Keratinocyte (primary cell): ENCODE measurements around the gene STK24. TPM values are rescaled to one million over a fixed set of nuclear protein-coding genes. Genes with fewer than 3 reads are reported as not detected.

ENCODE experiments used
- DNase-seq: peaks from one replicate; pipeline ENCODE4 v3.0.0-alpha.2; 2011; ENCODE audit warnings: low read depth, missing footprints, low spot score
- FAIRE-seq: peaks from 2 replicates; lab custom pipeline; 2011; peaks lifted over from hg19 to GRCh38; lab: Jason Lieb, UNC
- H2AFZ ChIP-seq: 2 replicates; pipeline ENCODE4 v1.6.0; 2012; ENCODE audit warnings: low read length, control low read depth, inconsistent platforms; ENCODE audit not compliant: control insufficient read depth
- H3K27ac ChIP-seq: 2 replicates; pipeline ENCODE4 v1.5.1; 2011; ENCODE audit warnings: low read length; ENCODE audit not compliant: control insufficient read depth, insufficient read depth
- H3K27me3 ChIP-seq: 3 replicates; pipeline ENCODE4 v1.6.0; 2011; ENCODE audit warnings: low read length; ENCODE audit not compliant: control insufficient read depth, insufficient read depth; ENCODE audit errors: extremely low read depth
- H3K36me3 ChIP-seq, 2 experiments: 2 replicates in 1 of 2; 3 replicates in 1 of 2; pipeline ENCODE4 v1.5.1; 2011; ENCODE audit warnings: low read length in 2 of 2, mild to moderate bottlenecking in 1 of 2; ENCODE audit not compliant: control insufficient read depth in 2 of 2, insufficient read depth in 2 of 2; ENCODE audit errors: extremely low read depth in 1 of 2
- H3K4me1 ChIP-seq: 3 replicates; pipeline ENCODE4 v1.5.1; 2011; ENCODE audit warnings: low read length; ENCODE audit not compliant: control insufficient read depth, insufficient read depth; ENCODE audit errors: extremely low read depth
- H3K4me2 ChIP-seq: 3 replicates; pipeline ENCODE4 v1.6.0; 2011; ENCODE audit warnings: low read depth, low read length; ENCODE audit not compliant: control insufficient read depth, insufficient read depth; ENCODE audit errors: extremely low read depth
- H3K4me3 ChIP-seq, 3 experiments: fragments of 200-600 bp in 1 of 3; sonication (generic) in 1 of 3; 2 replicates in 2 of 3; 3 replicates in 1 of 3; pipeline ENCODE4 v1.5.1; 2011 to 2016; ENCODE audit warnings: low read length in 3 of 3, mild to moderate bottlenecking in 3 of 3, control low read depth in 2 of 3, inconsistent platforms in 1 of 3, low read depth in 1 of 3, mixed read lengths in 1 of 3, mixed run types in 1 of 3, moderate library complexity in 1 of 3; ENCODE audit not compliant: control insufficient read depth in 2 of 3, insufficient read depth in 2 of 3; ENCODE audit errors: extremely low read depth in 1 of 3
- H3K79me2 ChIP-seq: 2 replicates; pipeline ENCODE4 v1.6.0; 2012; ENCODE audit warnings: low read length; ENCODE audit not compliant: control insufficient read depth, insufficient read depth
- H3K9ac ChIP-seq: 3 replicates; pipeline ENCODE4 v1.6.0; 2011; ENCODE audit warnings: low read length; ENCODE audit not compliant: control insufficient read depth, insufficient read depth; ENCODE audit errors: extremely low read depth
- H3K9me1 ChIP-seq: 3 replicates; pipeline ENCODE4 v1.6.0; 2011; ENCODE audit warnings: low read length; ENCODE audit not compliant: control insufficient read depth, insufficient read depth; ENCODE audit errors: extremely low read depth
- H3K9me3 ChIP-seq: 2 replicates; pipeline ENCODE4 v1.5.1; 2012; ENCODE audit warnings: low read depth, low read length; ENCODE audit not compliant: control insufficient read depth
- H4K20me1 ChIP-seq: 3 replicates; pipeline ENCODE4 v1.6.0; 2011; ENCODE audit warnings: low read length; ENCODE audit not compliant: control insufficient read depth, insufficient read depth; ENCODE audit errors: extremely low read depth
- EZH2 ChIP-seq: IDR thresholded peaks from one replicate; pipeline ENCODE4 v1.6.1; 2012; ENCODE audit warnings: inconsistent platforms, mild to moderate bottlenecking, low read length, moderate library complexity
- dilution Hi-C: fragments of 300-500 bp; cut with MboI; formaldehyde crosslinking; loops from one replicate; pipeline ENCODE4 v1.7.0; 2020; ENCODE audit warnings: low sequenced_read_pairs; ENCODE audit not compliant: extremely low pct_ligation_motif_present
- polyA plus RNA-seq, 5 experiments: library from polyadenylated mRNA; depleted of rRNA in 3 of 5; stranded (reverse) in 3 of 5; stranded (forward) in 1 of 5; unstranded in 1 of 5; fragments of >200 nt; gene quantifications; 1 replicate in 1 of 5; 2 replicates in 3 of 5; 3 replicates in 1 of 5; pipeline versions ENCODE4 v1.2.1 to v1.2.3, GENCODE V29; 2011 to 2012; ENCODE audit warnings: missing spikeins in 2 of 5, low read depth in 1 of 5, low replicate concordance in 1 of 5
- TF ChIP-seq, protein P1 (sequence below), 3 experiments: IDR thresholded peaks in 1 of 3; conservative IDR thresholded peaks in 1 of 3; optimal IDR thresholded peaks in 1 of 3; 2 replicates in 2 of 3; 3 replicates in 1 of 3; pipeline versions ENCODE3 to v1.5.1; 2011; ENCODE audit warnings: low read length in 3 of 3, mild to moderate bottlenecking in 3 of 3, moderate library complexity in 2 of 3, control low read depth in 1 of 3, inconsistent platforms in 1 of 3; ENCODE audit not compliant: insufficient read depth in 2 of 3; ENCODE audit errors: extremely low read depth in 1 of 3

STK24 gene
- polyA plus RNA-seq, 1 donor (not counting 4 experiments of a cell fraction or from before 2014, with no cell fraction given), result 81.6 TPM

DNA sequence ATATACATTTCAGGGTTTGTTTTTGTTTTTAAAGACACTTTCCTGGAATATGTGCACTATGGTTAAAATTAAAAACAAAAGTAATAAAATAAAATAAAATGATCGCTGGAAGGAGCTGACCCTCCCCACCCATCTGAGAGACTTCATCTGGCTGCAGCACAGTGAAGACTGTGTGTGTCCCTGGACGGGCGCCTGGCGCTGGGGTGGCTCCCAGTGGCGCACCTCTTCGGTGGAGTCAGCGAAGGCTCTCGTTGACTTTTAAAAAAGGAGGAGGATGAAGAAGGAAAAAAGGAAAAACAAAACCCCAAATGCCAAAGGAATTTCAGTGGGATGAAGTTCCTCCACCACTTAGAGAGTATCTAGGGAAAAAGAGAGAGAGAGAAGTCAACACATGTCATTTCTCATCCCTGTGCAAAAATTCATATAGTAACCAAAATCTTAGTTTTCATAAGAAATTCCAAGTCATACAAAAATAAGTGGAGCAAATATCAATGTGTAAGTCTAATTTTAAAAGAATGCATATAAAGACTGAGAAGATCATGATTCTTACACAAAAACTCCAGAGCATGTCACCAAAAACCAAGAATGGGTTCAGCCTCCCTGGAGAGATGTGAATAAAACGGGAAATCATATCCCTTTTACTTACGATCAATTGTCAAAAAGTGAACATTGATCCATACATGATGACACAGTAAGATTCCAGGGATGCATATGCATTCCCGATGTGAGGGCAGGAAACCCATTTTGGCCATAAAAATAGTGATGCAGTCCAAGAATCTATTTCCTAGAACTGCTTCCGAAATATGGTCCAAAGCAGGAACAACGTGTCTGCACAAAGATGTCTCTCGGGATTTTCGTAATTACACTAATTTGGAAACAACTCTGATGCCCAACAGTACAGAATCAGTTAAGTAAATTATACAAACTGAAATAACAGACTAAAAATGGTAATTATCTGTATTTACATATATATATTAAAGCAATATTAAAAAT, 123.8 kb downstream of the STK24 start:
- TF ChIP-seq EZH2, result no peak
- TF ChIP-seq, protein P1, sequence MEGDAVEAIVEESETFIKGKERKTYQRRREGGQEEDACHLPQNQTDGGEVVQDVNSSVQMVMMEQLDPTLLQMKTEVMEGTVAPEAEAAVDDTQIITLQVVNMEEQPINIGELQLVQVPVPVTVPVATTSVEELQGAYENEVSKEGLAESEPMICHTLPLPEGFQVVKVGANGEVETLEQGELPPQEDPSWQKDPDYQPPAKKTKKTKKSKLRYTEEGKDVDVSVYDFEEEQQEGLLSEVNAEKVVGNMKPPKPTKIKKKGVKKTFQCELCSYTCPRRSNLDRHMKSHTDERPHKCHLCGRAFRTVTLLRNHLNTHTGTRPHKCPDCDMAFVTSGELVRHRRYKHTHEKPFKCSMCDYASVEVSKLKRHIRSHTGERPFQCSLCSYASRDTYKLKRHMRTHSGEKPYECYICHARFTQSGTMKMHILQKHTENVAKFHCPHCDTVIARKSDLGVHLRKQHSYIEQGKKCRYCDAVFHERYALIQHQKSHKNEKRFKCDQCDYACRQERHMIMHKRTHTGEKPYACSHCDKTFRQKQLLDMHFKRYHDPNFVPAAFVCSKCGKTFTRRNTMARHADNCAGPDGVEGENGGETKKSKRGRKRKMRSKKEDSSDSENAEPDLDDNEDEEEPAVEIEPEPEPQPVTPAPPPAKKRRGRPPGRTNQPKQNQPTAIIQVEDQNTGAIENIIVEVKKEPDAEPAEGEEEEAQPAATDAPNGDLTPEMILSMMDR (optimal IDR thresholded peaks at IDR 0.05 in 1 of 3, IDR thresholded peaks at IDR 0.05 in 1 of 3, conservative IDR thresholded peaks at IDR 0.05 in 1 of 3; ENCODE audit: extremely low read depth in 1 of 3, insufficient read depth in 2 of 3, low read length in 3 of 3), result no peak
- dilution Hi-C loops, result no loop called here

DNA sequence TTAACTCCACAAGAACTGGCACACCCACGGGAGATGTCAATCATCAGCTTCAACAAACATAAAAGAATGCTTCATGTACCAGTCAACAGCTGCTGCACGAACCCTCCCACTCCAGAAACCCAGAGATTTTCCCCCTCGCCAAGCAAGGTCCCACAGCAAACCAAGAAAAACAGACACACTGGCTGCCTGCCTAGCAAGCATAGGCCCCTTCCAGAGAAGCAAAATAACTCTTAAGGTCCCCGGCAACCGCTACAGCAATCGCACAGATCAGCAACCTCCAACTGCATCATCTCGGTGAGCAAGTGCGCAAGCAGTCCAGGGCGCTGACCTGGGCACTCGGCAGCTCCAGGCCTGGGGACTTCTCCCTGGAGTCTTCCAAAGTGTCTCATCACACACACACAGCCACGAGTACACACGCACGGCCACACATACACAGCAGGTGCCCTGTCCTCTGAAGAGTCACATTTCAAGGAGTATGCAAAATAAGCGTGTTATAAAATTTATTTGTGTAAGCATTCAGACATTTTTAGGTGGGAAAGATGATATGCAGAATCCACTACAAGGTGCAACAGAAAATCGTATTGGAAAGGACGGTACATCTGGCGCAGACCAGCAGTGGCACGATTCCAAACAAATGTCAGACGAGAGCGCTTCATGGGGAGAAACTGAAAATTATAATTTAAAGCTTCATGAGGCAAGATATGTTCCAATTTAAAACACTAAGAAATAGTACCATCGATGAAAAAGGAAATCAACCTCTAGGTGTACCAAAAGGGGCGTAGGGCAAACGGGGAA, 125.0 kb downstream of the STK24 start:
- H3K4me2 ChIP-seq, result no peak overlapping the region

More for the DNA sequence above, 123.8 kb downstream of the STK24 start:
- Histone ChIP-seq H3K27me3 (no peaks in the 10 kb centered on the region), H3K4me1 (no peaks in the 10 kb centered on the region), H3K4me2 (no peak overlapping the region), H3K27ac (no peak overlapping the region), H3K79me2 (peaks cover 3% of the 10 kb centered on the region), H3K4me3 (no peak overlapping the region), H3K9me3 (no peaks in the 10 kb centered on the region), H3K9ac (no peak overlapping the region), H2AFZ (no peak overlapping the region), H3K9me1 (no peaks in the 10 kb centered on the region), H4K20me1 (no peaks in the 10 kb centered on the region), H3K36me3 (peaks cover 35 to 37% of the 10 kb centered on the region in 2 experiments)
- no peak for FAIRE-seq
- no peak for DNase-seq

More for the DNA sequence above, 125.0 kb downstream of the STK24 start:
- no peaks in the 10 kb centered on the region for H3K27me3 ChIP-seq
- no peaks in the 10 kb centered on the region for H3K4me1 ChIP-seq
- TF ChIP-seq, protein P1 (optimal IDR thresholded peaks at IDR 0.05 in 1 of 3, IDR thresholded peaks at IDR 0.05 in 1 of 3, conservative IDR thresholded peaks at IDR 0.05 in 1 of 3; ENCODE audit: extremely low read depth in 1 of 3, insufficient read depth in 2 of 3, low read length in 3 of 3), result no peak
- no peak for TF ChIP-seq EZH2
- H3K9ac ChIP-seq, result no peak overlapping the region
- dilution Hi-C loops, result no loop called here
- H3K9me1 ChIP-seq, result no peaks in the 10 kb centered on the region
- H4K20me1 ChIP-seq, result no peaks in the 10 kb centered on the region
- H3K4me3 ChIP-seq, result no peak overlapping the region
- peaks cover 3% of the 10 kb centered on the region for H3K79me2 ChIP-seq
- DNase-seq, result no peak
- no peak overlapping the region for H3K27ac ChIP-seq
- H3K36me3 ChIP-seq, result peaks cover 32 to 43% of the 10 kb centered on the region in 2 experiments
- no peaks in the 10 kb centered on the region for H3K9me3 ChIP-seq
- no peak for FAIRE-seq
- H2AFZ ChIP-seq, result no peak overlapping the region
